PC-3 (cell line): ENCODE data around the gene KLRC1. TPM values are rescaled to one million over a fixed set of nuclear protein-coding genes. Genes with fewer than 3 reads are reported as not detected.
"Not testable (repeated sequence)": the region's sequence is repeated elsewhere in the genome, so short reads cannot be mapped to it uniquely, and the experiment has no call there.

Experiments
- ATAC-seq: fragments of 200-7000 bp; cut with Tn5 transposase; 2 replicates; pipeline ENCODE4 v1.9.1; 2020; ENCODE audit warnings: mild to moderate bottlenecking, moderate library complexity
- BruUV-seq: library from RNA; stranded (reverse); fragments of 400-500 nt; replicated peaks from 2 replicates; lab custom pipeline; 2021; lab: Mats Ljungman, UMichigan
- CTCF ChIA-PET: fragments of 300-600 bp; sonication (Branson Sonifier 250); formaldehyde crosslinking; loops from one replicate; lab custom pipeline; 2022; ENCODE audit warnings: antibody characterized with exemption; lab: Charles Lee
- POLR2A ChIA-PET: fragments of 300-600 bp; sonication (Branson Sonifier 250); formaldehyde crosslinking; loops from one replicate; lab custom pipeline; 2022; ENCODE audit warnings: antibody characterized with exemption; ENCODE audit not compliant: unreplicated experiment; lab: Charles Lee
- DNase-seq: peaks from one replicate; pipeline ENCODE4 v3.0.0-alpha.2; 2015
- H2AFZ ChIP-seq: fragments of 300-600 bp; sonication (generic); 2 replicates; pipeline ENCODE4 v1.6.0; 2016; ENCODE audit warnings: antibody characterized with exemption, low read length
- H3F3A ChIP-seq: fragments of 300-600 bp; sonication (generic); one replicate; pipeline ENCODE4 v1.6.0; 2017; ENCODE audit warnings: antibody characterized with exemption, low read length, control low read depth, mild to moderate bottlenecking; ENCODE audit not compliant: unreplicated experiment
- H3K27ac ChIP-seq: fragments of 300-600 bp; sonication (generic); 2 replicates; pipeline ENCODE4 v1.5.1; 2016; ENCODE audit warnings: mild to moderate bottlenecking, low read length
- H3K27me3 ChIP-seq: fragments of 300-600 bp; sonication (generic); 2 replicates; pipeline ENCODE4 v1.6.1; 2016; ENCODE audit warnings: low read length, mixed read lengths
- H3K36me3 ChIP-seq: fragments of 300-600 bp; sonication (generic); 2 replicates; pipeline ENCODE4 v1.6.1; 2016; ENCODE audit warnings: low read depth, mixed run types, low read length, mixed read lengths
- H3K4me1 ChIP-seq: fragments of 300-600 bp; sonication (generic); 2 replicates; pipeline ENCODE4 v1.5.1; 2016; ENCODE audit warnings: low read length; ENCODE audit not compliant: insufficient read depth
- H3K4me2 ChIP-seq: fragments of 300-600 bp; sonication (generic); 2 replicates; pipeline ENCODE4 v1.6.0; 2016; ENCODE audit warnings: low read length
- H3K4me3 ChIP-seq: fragments of 300-600 bp; sonication (generic); 2 replicates; pipeline ENCODE4 v1.5.1; 2016; ENCODE audit warnings: mild to moderate bottlenecking, low read length, mixed read lengths
- H3K79me2 ChIP-seq: fragments of 300-600 bp; sonication (generic); 2 replicates; pipeline ENCODE4 v1.6.1; 2017; ENCODE audit warnings: low read length, mixed read lengths
- H3K9ac ChIP-seq: fragments of 300-600 bp; sonication (generic); 2 replicates; pipeline ENCODE4 v1.6.0; 2016; ENCODE audit warnings: mild to moderate bottlenecking, low read length
- H3K9me2 ChIP-seq: fragments of 300-600 bp; sonication (generic); replicated peaks from 2 replicates; pipeline ENCODE4 v1.6.1; 2016; ENCODE audit warnings: mixed run types, low read length, mixed read lengths
- H3K9me3 ChIP-seq: fragments of 300-600 bp; sonication (generic); 2 replicates; pipeline ENCODE4 v1.6.1; 2016; ENCODE audit warnings: low read length, mixed read lengths
- H4K20me1 ChIP-seq: fragments of 300-600 bp; sonication (generic); 2 replicates; pipeline ENCODE4 v1.6.1; 2016; ENCODE audit warnings: low read length, mixed read lengths
- EZH2 ChIP-seq: fragments of 300-600 bp; sonication (generic); IDR thresholded peaks from one replicate; pipeline ENCODE4 v1.6.1; 2017; ENCODE audit warnings: antibody characterized with exemption, mild to moderate bottlenecking, low read length; ENCODE audit not compliant: unreplicated experiment
- EZH2phosphoT487 ChIP-seq: fragments of 300-600 bp; sonication (generic); IDR thresholded peaks from 2 replicates; pipeline ENCODE4 v1.6.1; 2018; ENCODE audit warnings: mild to moderate bottlenecking, antibody characterized with exemption, low read length, borderline replicate concordance
- intact Hi-C: fragments of 100-400 bp; cut with micrococcal nuclease; formaldehyde crosslinking; loops from 2 replicates; pipeline ENCODE4 v1.9.0; 2023
- total RNA-seq: library from RNA; depleted of rRNA; stranded (reverse); fragments of >200 nt; gene quantifications from 2 replicates; pipeline ENCODE4 v1.2.3, GENCODE V29; 2014; rRNA removed
- TF ChIP-seq, protein P1 (sequence below): fragments of 300-600 bp; sonication (generic); conservative IDR thresholded peaks from 2 replicates; pipeline ENCODE4 v1.5.1; 2017; ENCODE audit warnings: antibody characterized with exemption, low read depth, mild to moderate bottlenecking, low read length

Gene KLRC1
- total RNA-seq, 1 experiment from 2014 or later: not detected

DNA sequence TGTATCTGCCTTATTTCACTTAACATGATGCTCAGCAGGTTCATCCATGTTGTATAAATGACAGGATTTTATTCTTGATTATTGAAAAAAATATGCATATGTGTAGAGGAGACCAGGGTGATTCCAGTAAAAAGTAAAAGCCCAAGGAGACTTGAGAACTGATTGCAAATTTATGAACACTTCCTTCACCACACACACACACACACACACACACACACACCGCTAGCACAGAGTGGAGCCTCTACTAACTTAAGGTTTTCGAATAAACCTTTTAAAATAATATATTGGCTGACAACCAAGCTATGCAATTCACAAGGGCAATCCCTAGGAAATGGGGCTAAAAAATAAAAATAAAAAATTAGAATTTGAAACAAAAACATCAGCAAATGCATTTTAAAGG lies 55.0 kb downstream of the KLRC1 start:
- Histone ChIP-seq H3K4me3 (no peak overlapping the region), H3K79me2 (no peaks in the 10 kb centered on the region), H3K9me2 (no peaks in the 10 kb centered on the region), H3K36me3 (no peaks in the 10 kb centered on the region), H3K4me1 (peaks cover 42% of the 10 kb centered on the region), H2AFZ (no peak overlapping the region), H3F3A (no peaks in the 10 kb centered on the region), H3K9me3 (no peaks in the 10 kb centered on the region), H4K20me1 (no peaks in the 10 kb centered on the region), H3K27ac (no peak overlapping the region), H3K4me2 (0 out of 2 replicates have a peak overlapping the region, but pooled peaks have one; percentile 79), H3K9ac (no peak overlapping the region), H3K27me3 (no peaks in the 10 kb centered on the region)
- DNase-seq (no peak), ATAC-seq (no peak)
- POLR2A ChIA-PET: no interaction called here
- intact Hi-C loops: no loop called here
- CTCF ChIA-PET: interaction anchor here (1.8 kb wide), 1 partner anchor 31 kb away, joined by 5 read pairs; no protein-coding TSS in a partner anchor
- no TSS peak for BruUV-seq
- TF ChIP-seq EZH2: no peak
- TF ChIP-seq EZH2phosphoT487: no peak
- TF ChIP-seq, protein P1, sequence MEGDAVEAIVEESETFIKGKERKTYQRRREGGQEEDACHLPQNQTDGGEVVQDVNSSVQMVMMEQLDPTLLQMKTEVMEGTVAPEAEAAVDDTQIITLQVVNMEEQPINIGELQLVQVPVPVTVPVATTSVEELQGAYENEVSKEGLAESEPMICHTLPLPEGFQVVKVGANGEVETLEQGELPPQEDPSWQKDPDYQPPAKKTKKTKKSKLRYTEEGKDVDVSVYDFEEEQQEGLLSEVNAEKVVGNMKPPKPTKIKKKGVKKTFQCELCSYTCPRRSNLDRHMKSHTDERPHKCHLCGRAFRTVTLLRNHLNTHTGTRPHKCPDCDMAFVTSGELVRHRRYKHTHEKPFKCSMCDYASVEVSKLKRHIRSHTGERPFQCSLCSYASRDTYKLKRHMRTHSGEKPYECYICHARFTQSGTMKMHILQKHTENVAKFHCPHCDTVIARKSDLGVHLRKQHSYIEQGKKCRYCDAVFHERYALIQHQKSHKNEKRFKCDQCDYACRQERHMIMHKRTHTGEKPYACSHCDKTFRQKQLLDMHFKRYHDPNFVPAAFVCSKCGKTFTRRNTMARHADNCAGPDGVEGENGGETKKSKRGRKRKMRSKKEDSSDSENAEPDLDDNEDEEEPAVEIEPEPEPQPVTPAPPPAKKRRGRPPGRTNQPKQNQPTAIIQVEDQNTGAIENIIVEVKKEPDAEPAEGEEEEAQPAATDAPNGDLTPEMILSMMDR: no peak

GRCh38 chr12:10397296-10397695 lies 55.9 kb downstream of the KLRC1 start:
- H2AFZ ChIP-seq: no peak overlapping the region
- DNase-seq (peak; percentile 19), ATAC-seq (no peak)
- no peaks in the 10 kb centered on the region for H3K79me2 ChIP-seq
- no peak for TF ChIP-seq EZH2
- H3K27me3 ChIP-seq: no peaks in the 10 kb centered on the region
- intact Hi-C loops: no loop called here
- H3K9me3 ChIP-seq: no peaks in the 10 kb centered on the region
- H3K9ac ChIP-seq: no peak overlapping the region
- no peaks in the 10 kb centered on the region for H4K20me1 ChIP-seq
- peak overlapping the region; percentile 79 for H3K4me2 ChIP-seq
- CTCF ChIA-PET: interaction anchor here (0.6 to 1.8 kb wide), 2 partner anchors 30 to 221 kb away, joined by 5 to 6 read pairs; no protein-coding TSS in a partner anchor
- no peaks in the 10 kb centered on the region for H3K9me2 ChIP-seq
- no TSS peak for BruUV-seq
- H3K4me1 ChIP-seq: peaks cover 50% of the 10 kb centered on the region
- H3K36me3 ChIP-seq: no peaks in the 10 kb centered on the region
- H3K4me3 ChIP-seq: peak overlapping the region; percentile 60
- H3K27ac ChIP-seq: no peak overlapping the region
- POLR2A ChIA-PET: interaction anchor here (0.6 kb wide), 1 partner anchor 23 kb away, joined by 5 read pairs; the partner anchor contains the start of gene KLRC3
- H3F3A ChIP-seq: no peaks in the 10 kb centered on the region

GRCh38 chr12:10396176-10396575 lies 57.0 kb downstream of the KLRC1 start:
- POLR2A ChIA-PET, intact Hi-C loops, H3K79me2 ChIP-seq, H4K20me1 ChIP-seq, H3F3A ChIP-seq, H3K9me3 ChIP-seq, H3K27me3 ChIP-seq, H3K9me2 ChIP-seq, H3K36me3 ChIP-seq, DNase-seq: not testable (repeated sequence)
- ATAC-seq: peak; percentile 46
- CTCF ChIA-PET: interaction anchor here (1.1 to 1.2 kb wide), 2 partner anchors 30 to 31 kb away, joined by 4 read pairs; no protein-coding TSS in a partner anchor
- peak overlapping the region; percentile 80 for H3K27ac ChIP-seq
- H3K4me2 ChIP-seq: peak overlapping the region; percentile 79
- H3K4me1 ChIP-seq: peaks cover 56% of the 10 kb centered on the region
- BruUV-seq: TSS peak; percentile 91
- H2AFZ ChIP-seq: peak overlapping the region; percentile 71
- peak overlapping the region; percentile 73 for H3K9ac ChIP-seq
- peak overlapping the region; percentile 60 for H3K4me3 ChIP-seq

Other genes with a start within 250 kb of the KLRC1 start
- gene GABARAPL1, start 240.5 kb downstream of the KLRC1 start, total RNA-seq: 14.9 and 24.5 TPM in 2 replicates
- gene KLRD1, start 145.5 kb downstream of the KLRC1 start, total RNA-seq: 0.06 TPM in 1 of 2 replicates, not detected in the other
- not detected in 2 replicates for gene KLRK1, start 63.3 kb downstream of the KLRC1 start, total RNA-seq
- not detected in 2 replicates for gene KLRC4, start 43.6 kb downstream of the KLRC1 start, total RNA-seq
- gene KLRC3, start 32.8 kb downstream of the KLRC1 start, total RNA-seq: not detected in 2 replicates
- gene KLRC2, start 17.4 kb downstream of the KLRC1 start, total RNA-seq: not detected in 2 replicates
- 0.63 and 0.95 TPM in 2 replicates for gene EIF2S3B, start 52.5 kb upstream of the KLRC1 start, total RNA-seq
- gene MAGOHB, start 160.2 kb upstream of the KLRC1 start, total RNA-seq: 25.6 and 36.8 TPM in 2 replicates
- 4.3 and 8.6 TPM in 2 replicates for gene STYK1, start 220.7 kb upstream of the KLRC1 start, total RNA-seq